DOHH2 (cell line): Measurements from ENCODE around the gene DDX54.

Experiments used
- H3F3A ChIP-seq: fragments of 200-600 bp; sonication (generic), shearing (Covaris generic); 2 replicates; pipeline ENCODE4 v1.6.0; 2016; ENCODE audit warnings: antibody characterized with exemption, mild to moderate bottlenecking; ENCODE audit not compliant: control insufficient read depth, insufficient read depth
- H3K27ac ChIP-seq: fragments of 200-600 bp; sonication (generic); 2 replicates; pipeline ENCODE4 v1.5.1; 2014; ENCODE audit warnings: low read depth, mild to moderate bottlenecking, low read length, moderate library complexity
- H3K27me3 ChIP-seq: fragments of 200-600 bp; sonication (generic); 2 replicates; pipeline ENCODE4 v1.6.1; 2014; ENCODE audit warnings: mild to moderate bottlenecking, low read length, mixed read lengths; ENCODE audit not compliant: control insufficient read depth
- H3K36me3 ChIP-seq: fragments of 200-600 bp; sonication (generic); 2 replicates; pipeline ENCODE4 v1.6.1; 2014; ENCODE audit warnings: mild to moderate bottlenecking, low read length, moderate library complexity, mixed read lengths; ENCODE audit not compliant: control insufficient read depth
- H3K4me1 ChIP-seq: fragments of 200-600 bp; sonication (generic); 2 replicates; pipeline ENCODE4 v1.6.1; 2014; ENCODE audit warnings: mild to moderate bottlenecking, low read length, mixed read lengths; ENCODE audit not compliant: control insufficient read depth
- H3K4me2 ChIP-seq: fragments of 200-600 bp; sonication (generic); 2 replicates; pipeline ENCODE4 v1.6.0; 2014; ENCODE audit warnings: mild to moderate bottlenecking, low read length, moderate library complexity
- H3K4me3 ChIP-seq: fragments of 200-600 bp; sonication (generic); 2 replicates; pipeline ENCODE4 v1.5.1; 2014; ENCODE audit warnings: mild to moderate bottlenecking, low read length, mixed read lengths
- H3K79me2 ChIP-seq: fragments of 200-600 bp; sonication (generic); 2 replicates; pipeline ENCODE4 v1.6.1; 2014; ENCODE audit warnings: mild to moderate bottlenecking, low read length, mixed read lengths; ENCODE audit not compliant: control insufficient read depth
- H3K9me2 ChIP-seq: fragments of 200-600 bp; sonication (generic); replicated peaks from 2 replicates; pipeline ENCODE4 v1.6.1; 2014; ENCODE audit warnings: mild to moderate bottlenecking, low read length, mixed read lengths; ENCODE audit not compliant: control insufficient read depth
- H3K9me3 ChIP-seq: fragments of 200-600 bp; sonication (generic); 2 replicates; pipeline ENCODE4 v1.6.1; 2014; ENCODE audit warnings: antibody characterized with exemption, low read length, mixed read lengths; ENCODE audit not compliant: control insufficient read depth, insufficient read depth
- H4K20me1 ChIP-seq: fragments of 200-600 bp; sonication (generic); 2 replicates; pipeline ENCODE4 v1.6.0; 2014; ENCODE audit warnings: low read depth, mild to moderate bottlenecking, antibody characterized with exemption, low read length, moderate library complexity; ENCODE audit not compliant: control insufficient read depth, insufficient read depth
- EZH2phosphoT487 ChIP-seq: fragments of 200-600 bp; sonication (generic); IDR thresholded peaks from 2 replicates; pipeline ENCODE4 v1.6.1; 2017; ENCODE audit warnings: borderline replicate concordance, mild to moderate bottlenecking, antibody characterized with exemption, low read length, moderate library complexity, mixed read lengths
- TF ChIP-seq, protein P1 (sequence below): fragments of 200-600 bp; sonication (generic); IDR thresholded peaks from one replicate; pipeline ENCODE4 v1.5.1; 2014; ENCODE audit warnings: antibody characterized with exemption, mild to moderate bottlenecking, low read depth, low read length; ENCODE audit not compliant: poor library complexity, severe bottlenecking

DDX54 gene

DNA sequence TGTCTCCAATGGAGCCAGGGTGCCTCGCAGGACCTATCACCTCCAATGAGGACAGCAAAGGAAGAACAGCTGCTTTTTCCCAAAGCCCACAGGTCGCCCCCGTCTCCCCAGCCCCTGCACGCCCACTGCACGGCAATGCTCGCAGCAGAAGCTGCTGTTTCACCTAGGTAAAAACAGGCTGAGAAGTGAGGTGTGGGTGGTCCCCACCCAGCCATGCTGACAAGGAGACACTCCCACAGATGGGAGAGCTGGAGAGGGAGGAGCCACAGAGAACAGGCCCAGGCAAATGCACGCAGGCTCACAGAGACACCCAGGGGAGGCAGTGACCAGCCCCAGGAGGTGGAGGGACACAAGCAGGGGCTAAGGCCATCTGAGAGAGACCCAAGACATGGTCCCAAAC, 25.3 kb downstream of the DDX54 start:
- Histone ChIP-seq H3K9me2 (no peaks in the 10 kb centered on the region), H3K9me3 (no peaks in the 10 kb centered on the region), H3K79me2 (peaks cover 8% of the 10 kb centered on the region), H3F3A (peaks cover 19% of the 10 kb centered on the region), H3K27me3 (no peaks in the 10 kb centered on the region), H3K36me3 (peaks cover 75% of the 10 kb centered on the region), H3K4me3 (no peak overlapping the region), H3K4me2 (no peak overlapping the region), H4K20me1 (peaks cover 9% of the 10 kb centered on the region), H3K4me1 (peaks cover 41% of the 10 kb centered on the region), H3K27ac (no peak overlapping the region)
- TF ChIP-seq, protein P1, sequence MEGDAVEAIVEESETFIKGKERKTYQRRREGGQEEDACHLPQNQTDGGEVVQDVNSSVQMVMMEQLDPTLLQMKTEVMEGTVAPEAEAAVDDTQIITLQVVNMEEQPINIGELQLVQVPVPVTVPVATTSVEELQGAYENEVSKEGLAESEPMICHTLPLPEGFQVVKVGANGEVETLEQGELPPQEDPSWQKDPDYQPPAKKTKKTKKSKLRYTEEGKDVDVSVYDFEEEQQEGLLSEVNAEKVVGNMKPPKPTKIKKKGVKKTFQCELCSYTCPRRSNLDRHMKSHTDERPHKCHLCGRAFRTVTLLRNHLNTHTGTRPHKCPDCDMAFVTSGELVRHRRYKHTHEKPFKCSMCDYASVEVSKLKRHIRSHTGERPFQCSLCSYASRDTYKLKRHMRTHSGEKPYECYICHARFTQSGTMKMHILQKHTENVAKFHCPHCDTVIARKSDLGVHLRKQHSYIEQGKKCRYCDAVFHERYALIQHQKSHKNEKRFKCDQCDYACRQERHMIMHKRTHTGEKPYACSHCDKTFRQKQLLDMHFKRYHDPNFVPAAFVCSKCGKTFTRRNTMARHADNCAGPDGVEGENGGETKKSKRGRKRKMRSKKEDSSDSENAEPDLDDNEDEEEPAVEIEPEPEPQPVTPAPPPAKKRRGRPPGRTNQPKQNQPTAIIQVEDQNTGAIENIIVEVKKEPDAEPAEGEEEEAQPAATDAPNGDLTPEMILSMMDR, result no peak
- TF ChIP-seq EZH2phosphoT487, result no peak

DNA sequence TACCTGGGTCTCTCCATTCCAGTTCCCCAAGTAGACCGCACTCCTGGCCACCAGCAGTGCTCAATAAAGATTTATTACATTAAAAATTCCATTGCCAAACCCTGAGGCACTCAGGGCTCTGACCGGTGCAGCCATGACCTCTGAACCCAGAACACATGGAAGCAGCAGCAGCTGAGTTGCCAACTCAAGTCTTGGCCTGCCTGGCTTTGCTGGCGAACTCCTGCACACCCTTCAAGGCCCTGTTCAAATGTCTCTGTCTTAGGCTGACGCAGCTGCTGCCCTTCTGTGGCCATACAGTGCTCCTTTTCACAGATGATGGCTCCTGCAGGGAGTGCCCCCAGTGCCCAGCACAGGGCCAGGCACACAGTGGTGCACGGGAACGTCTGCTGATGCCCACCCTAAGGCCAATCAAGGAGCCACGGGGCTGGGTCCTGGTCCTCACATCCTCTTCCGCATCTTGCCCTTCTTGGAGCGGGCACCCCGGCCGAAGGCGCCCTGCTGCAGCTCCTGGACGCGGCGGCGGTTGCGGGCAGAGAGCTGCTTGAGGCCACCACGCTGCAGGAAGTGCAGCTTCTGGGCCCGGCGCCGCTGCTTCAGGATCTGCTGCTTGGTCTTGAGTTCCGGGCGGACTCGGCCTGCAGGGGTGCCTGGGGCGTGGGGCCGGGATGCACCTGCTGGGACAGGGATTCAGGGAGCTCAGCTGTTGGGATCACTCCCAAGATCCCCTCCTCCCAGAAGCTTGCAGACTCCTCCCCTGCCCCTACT, 26.7 kb downstream of the DDX54 start:
- Histone ChIP-seq H3K79me2 (peaks cover 8% of the 10 kb centered on the region), H3K4me1 (peaks cover 54% of the 10 kb centered on the region), H3K36me3 (peaks cover 69% of the 10 kb centered on the region)

DNA sequence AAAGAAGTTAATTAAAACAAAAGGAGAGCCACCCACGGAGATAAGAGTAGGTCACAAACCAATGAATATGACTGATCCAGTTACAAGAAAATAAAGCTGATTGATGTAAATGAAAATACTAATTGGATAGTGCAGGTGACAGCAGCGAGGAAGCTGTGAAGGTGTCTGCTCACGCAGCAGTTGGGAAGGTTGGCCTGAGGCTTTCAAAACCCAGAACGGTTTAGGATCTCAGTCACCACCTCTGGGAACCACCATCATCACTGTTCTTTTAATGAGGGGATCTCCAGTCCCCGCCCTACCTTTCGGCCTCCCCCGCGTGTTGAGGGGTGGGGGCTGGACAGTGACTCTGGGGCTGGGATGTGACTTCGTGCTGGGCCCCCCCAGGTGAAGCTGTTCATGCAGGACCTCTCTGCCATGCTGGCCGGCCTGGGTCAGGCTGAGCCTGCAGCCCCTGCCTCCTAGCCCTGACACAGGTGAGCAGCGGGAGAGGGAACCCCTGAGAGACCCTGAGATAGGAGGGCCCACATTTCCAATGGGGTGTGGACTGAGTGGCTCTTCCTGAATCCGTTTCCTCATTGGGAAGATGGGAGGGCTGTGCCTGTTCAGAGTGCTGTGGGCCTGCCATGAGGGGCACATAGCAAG, 27.9 kb downstream of the DDX54 start:
- H3K9me3 ChIP-seq, result no peaks in the 10 kb centered on the region
- peaks cover 56% of the 10 kb centered on the region for H3K36me3 ChIP-seq
- peaks cover 55% of the 10 kb centered on the region for H3K4me1 ChIP-seq
- H3K9me2 ChIP-seq, result no peaks in the 10 kb centered on the region
- H4K20me1 ChIP-seq, result peaks cover 9% of the 10 kb centered on the region
- peaks cover 8% of the 10 kb centered on the region for H3K79me2 ChIP-seq
- H3K4me3 ChIP-seq, result no peak overlapping the region
- no peak overlapping the region for H3K4me2 ChIP-seq
- TF ChIP-seq EZH2phosphoT487, result no peak
- TF ChIP-seq, protein P1, result no peak
- no peak overlapping the region for H3K27ac ChIP-seq
- peaks cover 26% of the 10 kb centered on the region for H3F3A ChIP-seq
- peaks cover 3% of the 10 kb centered on the region; the same call in 1 of the 2 replicates for H3K27me3 ChIP-seq

More for the DNA sequence above, 26.7 kb downstream of the DDX54 start:
- Histone ChIP-seq H3K9me3 (no peaks in the 10 kb centered on the region), H3K27me3 (peaks cover 3% of the 10 kb centered on the region; the same call in 1 of the 2 replicates), H4K20me1 (peaks cover 9% of the 10 kb centered on the region), H3F3A (peaks cover 26% of the 10 kb centered on the region), H3K27ac (no peak overlapping the region), H3K9me2 (no peaks in the 10 kb centered on the region), H3K4me2 (no peak overlapping the region), H3K4me3 (no peak overlapping the region)
- no peak for TF ChIP-seq EZH2phosphoT487
- TF ChIP-seq, protein P1, result no peak
